ENCODE data around the gene SPPL3.

The SPPL3 gene

DNA sequence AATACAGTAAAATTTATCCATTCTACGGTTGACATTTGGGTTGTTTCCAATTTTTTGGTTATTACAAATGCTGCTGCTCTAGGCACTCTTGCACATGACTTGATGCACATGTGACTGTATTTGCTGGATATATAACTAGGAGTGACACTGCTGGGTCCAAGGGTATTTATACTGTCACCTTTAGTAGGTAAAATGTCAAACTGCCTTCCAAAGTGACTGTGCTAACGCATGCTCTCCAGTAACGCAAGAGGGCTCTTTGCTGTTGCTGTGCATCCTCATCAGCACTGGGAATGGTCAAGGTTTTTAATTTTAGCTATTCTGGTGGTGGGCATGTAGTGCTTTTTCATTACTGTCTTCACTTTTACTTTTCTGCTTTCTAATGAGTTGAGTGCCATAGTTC lies 116.3 kb downstream of the SPPL3 start:
- no peak for DNase-seq (ENCODE audit: low read depth)
- H3K4me3 ChIP-seq (ENCODE audit: control insufficient read depth, low read depth, low read length): no peak overlapping the region
- no peak for TF ChIP-seq CTCF (IDR thresholded peaks at IDR 0.05; ENCODE audit: control insufficient read depth, insufficient read depth, low read depth, low read length, missing control alignments)

DNA sequence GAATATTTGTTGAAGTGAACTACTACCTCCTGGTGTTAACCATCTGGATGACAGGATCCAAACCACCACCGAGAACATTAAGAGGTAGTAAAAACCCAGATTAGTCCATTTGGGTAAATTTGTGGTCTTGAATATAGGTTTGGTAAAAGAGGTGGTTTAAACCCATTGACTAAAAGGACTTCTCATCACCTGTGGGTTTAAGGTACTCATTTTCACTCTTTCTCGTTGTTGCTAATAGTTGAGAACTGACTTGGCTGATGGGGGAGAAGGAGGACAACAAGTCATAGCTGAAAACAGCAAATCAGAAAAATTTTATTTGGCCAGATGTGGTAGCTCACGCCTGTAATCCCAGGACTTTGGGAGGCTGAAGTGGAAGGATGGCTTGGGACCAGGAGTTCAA lies 119.4 kb downstream of the SPPL3 start:
- no peak overlapping the region for H3K4me3 ChIP-seq (ENCODE audit: control insufficient read depth, low read depth, low read length)
- no peak for TF ChIP-seq CTCF (IDR thresholded peaks at IDR 0.05; ENCODE audit: control insufficient read depth, insufficient read depth, low read depth, low read length, missing control alignments)
- no peak for DNase-seq (ENCODE audit: low read depth)

- peak; percentile 1 for DNase-seq (ENCODE audit: low read depth)
- H3K4me3 ChIP-seq (ENCODE audit: control insufficient read depth, low read depth, low read length): no peak overlapping the region
Observed at GRCh38 chr12:120783197-120783596, 121.0 kb downstream of the SPPL3 start.

DNA sequence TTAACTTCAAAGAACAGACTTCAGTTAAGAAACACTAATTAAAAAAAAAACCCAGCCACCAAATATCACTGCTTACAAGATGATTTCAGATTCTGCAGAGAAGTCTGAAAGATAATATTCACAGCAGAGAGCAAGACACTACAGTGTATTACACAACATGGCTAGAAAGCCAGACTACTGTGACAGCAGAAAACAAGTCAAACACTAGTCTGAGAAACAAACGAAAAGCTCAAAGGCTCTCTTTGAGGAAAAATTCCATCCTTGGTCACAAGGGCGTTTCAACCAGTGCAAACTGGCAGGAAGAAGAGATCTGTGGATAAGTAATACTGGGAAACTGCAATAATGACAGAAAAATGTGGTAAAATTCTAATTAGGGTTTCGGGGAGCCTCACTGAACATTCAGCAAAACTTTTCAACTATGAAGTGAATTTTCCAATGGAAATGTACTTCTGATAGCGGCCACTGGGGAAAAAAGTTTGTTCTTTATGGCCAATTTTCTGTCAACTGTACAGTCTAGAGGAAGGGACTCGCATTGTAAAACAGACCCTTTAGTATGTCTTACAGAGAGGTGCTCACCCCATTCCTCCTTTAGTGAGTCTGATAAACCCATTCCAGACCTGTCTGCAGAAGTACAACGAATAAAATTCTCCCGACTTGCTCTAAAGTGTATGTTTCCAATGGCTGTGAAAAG lies 128.2 kb downstream of the SPPL3 start:
- TF ChIP-seq CTCF (IDR thresholded peaks at IDR 0.05; ENCODE audit: control insufficient read depth, insufficient read depth, low read depth, low read length, missing control alignments): peak; percentile 16
- no peak for DNase-seq (ENCODE audit: low read depth)
- no peak overlapping the region for H3K4me3 ChIP-seq (ENCODE audit: control insufficient read depth, low read depth, low read length)

More at GRCh38 chr12:120783197-120783596, 121.0 kb downstream of the SPPL3 start:
- TF ChIP-seq CTCF (IDR thresholded peaks at IDR 0.05; ENCODE audit: control insufficient read depth, insufficient read depth, low read depth, low read length, missing control alignments): no peak

GRCh38 chr12:120774169-120774916 lies 129.8 kb downstream of the SPPL3 start:
- no peak for DNase-seq (ENCODE audit: low read depth)
- H3K4me3 ChIP-seq (ENCODE audit: control insufficient read depth, low read depth, low read length): no peak overlapping the region
- TF ChIP-seq CTCF (IDR thresholded peaks at IDR 0.05; ENCODE audit: control insufficient read depth, insufficient read depth, low read depth, low read length, missing control alignments): no peak

DNA sequence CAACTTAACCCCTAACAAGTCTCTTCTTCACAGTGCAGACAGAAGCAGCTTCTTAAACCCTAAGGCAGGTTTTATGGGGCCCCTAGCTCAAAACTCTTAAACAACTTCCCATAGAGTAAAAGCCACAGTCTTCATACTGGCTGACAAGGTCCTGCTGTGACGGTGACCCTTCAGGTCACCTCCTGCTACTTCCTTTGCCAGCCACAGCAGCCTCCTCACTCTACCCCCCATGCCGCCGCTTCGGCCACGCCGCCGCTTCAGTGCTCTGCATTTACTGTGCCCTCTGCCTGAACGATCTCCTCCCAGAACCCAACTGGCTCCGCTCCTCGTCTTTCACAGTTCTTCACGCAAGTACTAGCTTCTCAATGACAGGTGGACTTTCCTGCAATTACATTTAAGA lies 133.1 kb downstream of the SPPL3 start:
- DNase-seq (ENCODE audit: low read depth): no peak
- no peak overlapping the region for H3K4me3 ChIP-seq (ENCODE audit: control insufficient read depth, low read depth, low read length)
- no peak for TF ChIP-seq CTCF (IDR thresholded peaks at IDR 0.05; ENCODE audit: control insufficient read depth, insufficient read depth, low read depth, low read length, missing control alignments)
